H9 (cell line): ENCODE measurements around the gene TET2. TPM values are rescaled to one million over a fixed set of nuclear protein-coding genes. Genes with fewer than 3 reads are reported as not detected.

Source experiments
- DNase-seq: peaks from one replicate; pipeline ENCODE4 v3.0.0-alpha.2; 2017
- H2AFZ ChIP-seq: one replicate; pipeline ENCODE4 v1.6.1; 2013; ENCODE audit warnings: mild to moderate bottlenecking, low read length, control low read depth, moderate library complexity
- H2AK5ac ChIP-seq: 2 replicates; pipeline ENCODE4 v1.6.1; 2013; ENCODE audit warnings: low read length, control low read depth, mixed read lengths; ENCODE audit not compliant: insufficient read length
- H2BK120ac ChIP-seq: one replicate; pipeline ENCODE4 v1.6.1; 2013; ENCODE audit warnings: low read depth, mild to moderate bottlenecking, low read length, control low read depth, inconsistent platforms; ENCODE audit not compliant: poor library complexity, severe bottlenecking
- H2BK12ac ChIP-seq: 2 replicates; pipeline ENCODE4 v1.6.1; 2013; ENCODE audit warnings: low read length, control low read depth, mixed read lengths, low read depth; ENCODE audit not compliant: insufficient read length
- H2BK15ac ChIP-seq: 2 replicates; pipeline ENCODE4 v1.6.1; 2013; ENCODE audit warnings: low read depth, low read length, control low read depth
- H2BK20ac ChIP-seq: one replicate; pipeline ENCODE4 v1.6.1; 2013; ENCODE audit warnings: low read depth, mild to moderate bottlenecking, low read length, control low read depth, inconsistent platforms; ENCODE audit not compliant: poor library complexity, severe bottlenecking
- H2BK5ac ChIP-seq: 2 replicates; pipeline ENCODE4 v1.6.1; 2013; ENCODE audit warnings: low read length, control low read depth, mixed read lengths; ENCODE audit not compliant: insufficient read length
- H3K14ac ChIP-seq: 2 replicates; pipeline ENCODE4 v1.6.1; 2013; ENCODE audit warnings: low read length, control low read depth; ENCODE audit not compliant: insufficient read depth
- H3K18ac ChIP-seq: 2 replicates; pipeline ENCODE4 v1.6.1; 2013; ENCODE audit warnings: low read depth, mild to moderate bottlenecking, mixed read lengths, low read length, control low read depth; ENCODE audit not compliant: insufficient read length
- H3K23ac ChIP-seq: 2 replicates; pipeline ENCODE4 v1.6.1; 2013; ENCODE audit warnings: low read length, control low read depth, mixed read lengths, low read depth; ENCODE audit not compliant: insufficient read length
- H3K23me2 ChIP-seq: 2 replicates; pipeline ENCODE4 v1.6.1; 2013; ENCODE audit warnings: low read depth, mild to moderate bottlenecking, mixed read lengths, low read length, control low read depth; ENCODE audit not compliant: insufficient read length, poor library complexity, severe bottlenecking
- H3K27ac ChIP-seq: 2 replicates; pipeline ENCODE4 v1.5.1; 2013; ENCODE audit warnings: low read length, control low read depth, mixed read lengths, low read depth; ENCODE audit not compliant: insufficient read length
- H3K27me3 ChIP-seq: 2 replicates; pipeline ENCODE4 v1.6.1; 2013; ENCODE audit warnings: low read length, control low read depth, inconsistent platforms; ENCODE audit not compliant: insufficient read depth
- H3K4ac ChIP-seq: 2 replicates; pipeline ENCODE4 v1.6.1; 2013; ENCODE audit warnings: low read depth, mild to moderate bottlenecking, control low read depth, inconsistent platforms, low read length, moderate library complexity
- H3K4me1 ChIP-seq: 2 replicates; pipeline ENCODE4 v1.6.1; 2013; ENCODE audit warnings: low read length, control low read depth, inconsistent platforms; ENCODE audit not compliant: insufficient read depth
- H3K4me2 ChIP-seq: 2 replicates; pipeline ENCODE4 v1.6.1; 2013; ENCODE audit warnings: low read length, control low read depth, mixed read lengths; ENCODE audit not compliant: insufficient read length, insufficient read depth
- H3K56ac ChIP-seq: 2 replicates; pipeline ENCODE4 v1.6.1; 2013; ENCODE audit warnings: low read depth, mild to moderate bottlenecking, mixed read lengths, low read length, control low read depth; ENCODE audit not compliant: insufficient read length
- H3K79me1 ChIP-seq: 2 replicates; pipeline ENCODE4 v1.6.1; 2013; ENCODE audit warnings: low read depth, mild to moderate bottlenecking, moderate library complexity, low read length, control low read depth, inconsistent platforms; ENCODE audit not compliant: insufficient read depth, poor library complexity, severe bottlenecking
- H3K79me2 ChIP-seq: 2 replicates; pipeline ENCODE4 v1.6.1; 2013; ENCODE audit warnings: low read length, control low read depth, inconsistent platforms; ENCODE audit not compliant: insufficient read depth
- H3K9ac ChIP-seq: 2 replicates; pipeline ENCODE4 v1.6.1; 2013; ENCODE audit warnings: low read length, control low read depth, mixed read lengths; ENCODE audit not compliant: insufficient read length; ENCODE audit errors: extremely low read depth
- H3K9me3 ChIP-seq: one replicate; pipeline ENCODE4 v1.6.1; 2013; ENCODE audit warnings: low read depth, low read length, inconsistent platforms; ENCODE audit not compliant: control insufficient read depth
- H3T11ph ChIP-seq: one replicate; pipeline ENCODE4 v1.6.1; 2013; ENCODE audit warnings: mild to moderate bottlenecking, low read length, control low read depth, inconsistent platforms
- H4K20me1 ChIP-seq: one replicate; pipeline ENCODE4 v1.6.1; 2013; ENCODE audit not compliant: control insufficient read depth, insufficient read length, insufficient read depth
- H4K5ac ChIP-seq: 2 replicates; pipeline ENCODE4 v1.6.1; 2013; ENCODE audit warnings: low read depth, mild to moderate bottlenecking, mixed read lengths, low read length, control low read depth; ENCODE audit not compliant: insufficient read length
- H4K8ac ChIP-seq: replicated peaks from 2 replicates; pipeline ENCODE4 v1.6.1; 2013; ENCODE audit warnings: low read length, control low read depth, mixed read lengths, low read depth; ENCODE audit not compliant: insufficient read length
- H4K91ac ChIP-seq: 2 replicates; pipeline ENCODE4 v1.6.1; 2013; ENCODE audit warnings: low read depth, mild to moderate bottlenecking, moderate library complexity, mixed read lengths, low read length, control low read depth; ENCODE audit not compliant: insufficient read length
- H3K27ac Mint-ChIP-seq, 3 experiments: 2 replicates in 2 of 3; 3 replicates in 1 of 3; pipeline ENCODE4 v1.8.0; 2020 to 2021; ENCODE audit warnings: mixed read lengths in 3 of 3, mild to moderate bottlenecking in 1 of 3, moderate library complexity in 1 of 3
- H3K27me3 Mint-ChIP-seq: 2 replicates; pipeline ENCODE4 v1.8.0; 2021; ENCODE audit warnings: low read depth, mild to moderate bottlenecking, moderate library complexity, mixed read lengths
- H3K36me3 Mint-ChIP-seq, 3 experiments: 2 replicates in 2 of 3; 3 replicates in 1 of 3; pipeline ENCODE4 v1.8.0; 2020 to 2021; ENCODE audit warnings: low read depth in 3 of 3, mixed read lengths in 3 of 3; ENCODE audit not compliant: insufficient read depth in 1 of 3
- H3K4me1 Mint-ChIP-seq, 2 experiments: 2 replicates each; pipeline ENCODE4 v1.8.0; 2020; ENCODE audit warnings: mixed read lengths in 2 of 2
- H3K4me3 Mint-ChIP-seq, 2 experiments: 2 replicates in 1 of 2; 3 replicates in 1 of 2; pipeline ENCODE4 v1.8.0; 2020 to 2021; ENCODE audit warnings: mild to moderate bottlenecking in 2 of 2, mixed read lengths in 2 of 2, moderate library complexity in 1 of 2
- H3K9me3 Mint-ChIP-seq, 2 experiments: 2 replicates in 1 of 2; 3 replicates in 1 of 2; pipeline ENCODE4 v1.8.0; 2020; ENCODE audit warnings: mild to moderate bottlenecking in 2 of 2, mixed read lengths in 2 of 2, moderate library complexity in 1 of 2
- CTCF ChIP-seq: fragments of 200-600 bp; sonication (generic); conservative IDR thresholded peaks from 3 replicates; pipeline ENCODE4 v1.8.0; 2021; ENCODE audit warnings: antibody characterized with exemption, mild to moderate bottlenecking
- WGBS: extraction: QIAGEN DNeasy Blood & Tissue Kit; methylation state at CpG from one replicate; pipeline ENCODE4 v1.1.7; 2013; ENCODE audit warnings: missing lambda C conversion rate, low lambda C conversion rate, mixed read lengths; ENCODE audit not compliant: insufficient read length; ENCODE audit errors: extremely low coverage; 5-methylcytosine and 5-hydroxymethylcytosine counted together
- total RNA-seq: library from RNA; stranded (reverse); gene quantifications from 2 replicates; pipeline ENCODE4 v1.2.1, GENCODE V29; 2021

Gene TET2
- total RNA-seq, 1 experiment from 2014 or later: 3.1 TPM

GRCh38 chr4:105327222-105327621, 180.5 kb downstream of the TET2 start:
- Histone ChIP-seq H3K4me1 (no peaks in the 10 kb centered on the region; the same call in 1 of the 2 replicates), H3K4ac (no peak overlapping the region), H2AK5ac (no peak overlapping the region), H2AFZ (no peak overlapping the region), H3K9me3 (no peaks in the 10 kb centered on the region), H3K18ac (no peak overlapping the region), H3K14ac (no peak overlapping the region), H3K56ac (no peak overlapping the region), H4K5ac (no peak overlapping the region), H2BK120ac (no peak overlapping the region), H3K27ac (no peak overlapping the region), H3K79me2 (no peaks in the 10 kb centered on the region), H2BK5ac (no peak overlapping the region), H3K23ac (no peak overlapping the region), H3T11ph (no peak overlapping the region), H2BK20ac (no peak overlapping the region), H3K79me1 (no peaks in the 10 kb centered on the region), H2BK12ac (no peak overlapping the region), H4K91ac (no peak overlapping the region), H3K4me2 (no peak overlapping the region), H4K20me1 (no peaks in the 10 kb centered on the region), H2BK15ac (no peak overlapping the region), H3K23me2 (no peaks in the 10 kb centered on the region), H3K9ac (no peak overlapping the region), H3K27me3 (no peaks in the 10 kb centered on the region), H4K8ac (no peak overlapping the region)
- Mint-ChIP-seq H3K4me3 (no peak overlapping the region), H3K4me1 (peaks cover 2 to 7% of the 10 kb centered on the region in 2 experiments; a peak in 3 of 4 replicates), H3K36me3 (no peaks in the 10 kb centered on the region; a peak in 1 of 7 replicates), H3K27me3 (peaks cover 2% of the 10 kb centered on the region; the same call in 1 of the 2 replicates), H3K27ac (no peak overlapping the region), H3K9me3 (no peaks in the 10 kb centered on the region)
- no peak for TF ChIP-seq CTCF
- no CpG with 5 or more reads among the region's 2 CpGs for WGBS
- no peak for DNase-seq
